Measurements from ENCODE around the gene NPY. TPM values are rescaled to one million over a fixed set of nuclear protein-coding genes. Genes with fewer than 3 reads are reported as not detected.

NPY gene
- total RNA-seq, 2 experiments from 2014 or later, result not detected

DNA sequence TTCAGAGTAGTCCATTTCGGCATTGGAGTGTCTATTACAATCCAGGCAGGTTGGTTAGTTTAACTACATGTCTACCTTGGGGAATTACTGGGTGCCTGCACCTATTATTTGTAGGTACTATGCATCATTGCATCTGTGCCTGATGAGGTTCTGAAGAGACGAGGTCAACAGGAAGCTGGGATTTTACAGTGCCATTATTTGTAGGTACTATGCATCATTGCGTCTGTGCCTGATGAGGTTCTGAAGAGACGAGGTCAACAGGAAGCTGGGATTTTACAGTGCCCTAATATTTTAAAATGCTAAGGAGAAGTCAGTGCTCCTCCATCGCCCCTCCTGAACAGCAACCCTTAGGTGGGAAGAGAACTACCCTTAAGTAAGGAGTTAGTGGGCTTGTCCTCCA lies 41.7 kb downstream of the NPY start:
- ChIA-PET POLR2A (no interaction called here), CTCF (no interaction called here)
- H3K9me3 Mint-ChIP-seq, result no peaks in the 10 kb centered on the region

DNA sequence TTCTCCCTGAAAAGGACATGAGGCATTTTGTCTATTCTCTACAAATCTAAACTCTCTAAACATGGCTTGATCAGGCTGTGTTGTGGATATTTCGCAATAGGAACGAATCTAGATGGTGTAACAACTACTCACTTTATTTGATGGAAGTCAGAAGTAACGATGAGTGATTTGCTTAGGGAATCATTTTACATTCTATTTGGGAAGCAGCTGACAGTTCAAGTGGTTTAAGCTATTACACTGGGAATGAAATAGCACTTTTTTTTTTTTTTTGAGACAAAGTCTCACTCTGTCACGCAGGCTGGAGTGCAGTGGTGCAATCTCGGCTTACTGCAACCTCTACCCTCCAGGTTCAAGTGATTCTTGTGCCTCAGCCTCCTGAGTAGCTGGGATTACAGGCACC lies 44.1 kb downstream of the NPY start:
- POLR2A ChIA-PET, result no interaction called here
- no peak for DNase-seq
- H3K4me3 Mint-ChIP-seq, result no peak overlapping the region
- no peak overlapping the region for H3K27ac Mint-ChIP-seq
- peaks cover 6% of the 10 kb centered on the region for H3K9me3 Mint-ChIP-seq
- H3K4me1 Mint-ChIP-seq, result no peaks in the 10 kb centered on the region
- no peaks in the 10 kb centered on the region for H3K36me3 Mint-ChIP-seq (ENCODE audit: low read depth)
- CTCF ChIA-PET, result interaction anchor here (1.2 kb wide), 1 partner anchor 18 kb away, joined by 6 read pairs; no protein-coding TSS in a partner anchor
- no peaks in the 10 kb centered on the region for H3K27me3 Mint-ChIP-seq

More for the DNA sequence above, 41.7 kb downstream of the NPY start:
- Mint-ChIP-seq H3K4me3 (no peak overlapping the region), H3K27ac (no peak overlapping the region), H3K36me3 (ENCODE audit: low read depth) (no peaks in the 10 kb centered on the region), H3K27me3 (peaks cover 6% of the 10 kb centered on the region), H3K4me1 (no peaks in the 10 kb centered on the region)
- DNase-seq, result no peak

DNA sequence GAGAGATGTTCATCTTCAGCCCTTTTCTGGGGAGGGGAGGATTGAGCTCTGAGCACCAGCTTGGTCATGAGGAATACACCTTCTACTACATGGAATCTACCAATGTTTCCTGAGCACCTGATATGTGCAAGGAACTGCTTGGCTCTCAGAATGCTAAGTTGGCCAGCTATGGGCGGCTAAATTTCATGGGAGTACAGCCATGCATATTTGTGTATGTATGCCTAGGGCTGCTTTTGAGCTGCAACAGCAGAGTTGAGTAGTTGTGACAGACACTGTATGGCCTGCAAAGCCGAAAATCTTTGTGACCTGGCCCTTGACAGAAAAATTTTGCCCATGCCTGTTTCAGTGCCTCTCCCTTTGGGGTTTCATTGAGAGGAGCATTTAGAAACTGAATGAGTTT lies 44.9 kb downstream of the NPY start:
- Mint-ChIP-seq H3K4me1 (no peaks in the 10 kb centered on the region), H3K27ac (no peak overlapping the region), H3K27me3 (peaks cover 3% of the 10 kb centered on the region), H3K36me3 (ENCODE audit: low read depth) (no peaks in the 10 kb centered on the region), H3K9me3 (peaks cover 8% of the 10 kb centered on the region), H3K4me3 (no peak overlapping the region)
- ChIA-PET CTCF (interaction anchor here (0.9 to 1.2 kb wide), 2 partner anchors 11 to 17 kb away, joined by 3 to 6 read pairs; no protein-coding TSS in a partner anchor), POLR2A (no interaction called here)
- no peak for DNase-seq

DNA sequence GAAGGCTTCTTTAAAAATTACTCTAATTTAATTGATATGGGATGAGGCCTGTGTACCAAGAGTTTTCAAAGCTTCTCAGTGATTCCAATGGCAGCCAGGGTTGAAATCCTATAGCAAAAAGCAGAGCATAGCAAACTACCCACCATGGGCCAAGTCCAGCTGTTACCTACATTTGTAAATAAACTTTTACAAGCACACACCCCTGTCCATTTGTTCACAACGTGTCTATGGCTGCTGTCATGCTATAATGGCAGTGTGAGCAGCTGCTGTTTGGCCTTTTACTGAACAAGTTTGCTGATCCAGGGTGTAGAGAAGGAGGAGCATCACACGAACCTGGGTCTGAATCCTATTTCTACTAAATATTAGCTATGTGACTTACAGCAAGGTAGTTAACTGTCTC lies 50.0 kb downstream of the NPY start:
- no peak for DNase-seq
- Mint-ChIP-seq H3K9me3 (peaks cover 8% of the 10 kb centered on the region), H3K4me3 (no peak overlapping the region), H3K4me1 (no peaks in the 10 kb centered on the region), H3K27me3 (peaks cover 3% of the 10 kb centered on the region), H3K36me3 (ENCODE audit: low read depth) (no peaks in the 10 kb centered on the region), H3K27ac (no peak overlapping the region)
- CTCF ChIA-PET, result interaction anchor here (0.6 to 1.0 kb wide), 2 partner anchors 9 to 13 kb away, joined by 3 read pairs; no protein-coding TSS in a partner anchor
- POLR2A ChIA-PET, result no interaction called here

DNA sequence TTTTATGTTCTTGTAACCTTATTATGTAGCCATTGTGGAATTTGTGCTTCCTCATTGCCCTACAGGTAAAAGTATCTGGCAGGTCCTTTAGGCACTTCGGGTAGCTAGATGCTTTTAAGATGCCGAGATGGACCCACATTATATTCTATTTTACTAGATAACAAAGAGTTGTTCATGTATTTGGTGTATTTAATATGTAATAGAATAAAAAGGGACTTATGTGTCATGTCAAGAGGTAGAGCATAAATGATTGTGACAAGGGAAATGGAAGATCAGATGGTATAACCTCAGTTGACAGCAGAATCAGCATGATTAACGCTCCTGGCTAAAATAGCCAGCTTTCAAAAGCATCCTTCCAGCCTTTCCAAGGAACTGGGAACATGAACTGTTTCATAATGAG lies 50.6 kb downstream of the NPY start:
- DNase-seq, result no peak
- peaks cover 3% of the 10 kb centered on the region for H3K27me3 Mint-ChIP-seq
- H3K4me1 Mint-ChIP-seq, result no peaks in the 10 kb centered on the region
- no peak overlapping the region for H3K4me3 Mint-ChIP-seq
- no peak overlapping the region for H3K27ac Mint-ChIP-seq
- ChIA-PET POLR2A (no interaction called here), CTCF (interaction anchor here (0.6 to 1.0 kb wide), 3 partner anchors 9 to 12 kb away, joined by 3 read pairs; no protein-coding TSS in a partner anchor)
- H3K9me3 Mint-ChIP-seq, result peaks cover 8% of the 10 kb centered on the region
- no peaks in the 10 kb centered on the region for H3K36me3 Mint-ChIP-seq (ENCODE audit: low read depth)

DNA sequence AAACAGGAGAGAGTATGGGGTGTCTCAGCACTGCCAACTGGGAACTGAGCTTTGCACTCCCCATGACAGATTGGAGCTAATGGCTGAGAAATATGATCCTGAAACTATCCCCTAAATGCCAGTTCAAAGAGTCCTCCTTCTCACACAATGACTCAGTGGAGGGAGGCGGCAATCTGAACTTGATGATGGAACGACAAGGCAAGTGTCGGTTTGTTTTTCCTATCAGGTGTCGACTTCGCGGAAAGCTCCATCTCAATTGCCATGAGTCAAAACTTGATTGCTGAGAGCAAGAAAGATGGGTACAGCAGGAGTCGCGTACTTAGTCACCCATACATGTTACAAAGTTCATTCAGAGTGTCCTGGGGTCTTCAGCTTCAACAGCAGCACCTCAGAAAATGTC lies 52.5 kb downstream of the NPY start:
- Mint-ChIP-seq H3K27ac (no peak overlapping the region), H3K36me3 (ENCODE audit: low read depth) (no peaks in the 10 kb centered on the region), H3K9me3 (peaks cover 8% of the 10 kb centered on the region), H3K27me3 (peaks cover 3% of the 10 kb centered on the region), H3K4me3 (no peak overlapping the region), H3K4me1 (no peaks in the 10 kb centered on the region)
- ChIA-PET CTCF (no interaction called here), POLR2A (no interaction called here)
- no peak for DNase-seq

DNA sequence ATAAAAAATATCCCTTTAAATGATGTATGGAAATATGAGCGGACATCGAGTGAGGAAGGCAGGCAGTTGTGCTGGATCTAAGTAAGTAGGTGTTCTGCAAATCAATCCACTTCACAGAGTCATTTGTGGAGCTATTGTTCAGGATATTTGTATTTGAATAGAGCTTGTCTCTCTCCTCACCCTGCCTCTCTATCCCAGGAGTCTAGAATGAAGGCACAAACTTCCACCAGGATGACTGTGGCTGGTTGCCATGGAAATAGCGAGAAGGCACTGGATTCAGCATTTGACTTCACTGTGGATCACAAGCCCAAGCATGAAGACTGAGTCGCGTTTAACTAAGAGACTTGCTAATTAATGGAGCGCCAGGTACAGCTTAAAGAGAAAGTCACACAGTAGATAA lies 53.2 kb downstream of the NPY start:
- POLR2A ChIA-PET, result no interaction called here
- no peak for DNase-seq
- CTCF ChIA-PET, result no interaction called here
- H3K4me3 Mint-ChIP-seq, result no peak overlapping the region
- peaks cover 3% of the 10 kb centered on the region for H3K27me3 Mint-ChIP-seq
- no peaks in the 10 kb centered on the region for H3K4me1 Mint-ChIP-seq
- peaks cover 8% of the 10 kb centered on the region for H3K9me3 Mint-ChIP-seq
- no peaks in the 10 kb centered on the region for H3K36me3 Mint-ChIP-seq (ENCODE audit: low read depth)
- no peak overlapping the region for H3K27ac Mint-ChIP-seq

DNA sequence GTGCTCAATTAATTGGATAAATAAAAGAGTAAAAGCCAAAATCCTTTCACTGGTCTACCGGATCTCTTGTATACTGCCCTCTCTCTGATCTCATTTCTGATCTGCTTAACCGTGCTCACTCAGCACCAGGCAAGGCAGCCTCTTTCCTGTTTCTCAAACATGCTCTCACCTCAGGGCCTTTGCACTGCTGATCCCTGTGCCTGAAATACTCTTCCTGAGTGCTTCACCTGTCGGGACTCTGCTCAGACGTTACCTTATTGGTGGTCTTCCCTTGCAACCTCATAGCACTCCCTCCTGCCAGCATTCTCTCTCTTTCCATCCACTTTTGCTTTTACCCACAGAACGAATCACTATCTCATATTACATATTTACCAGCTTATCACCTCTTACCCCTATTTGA lies 55.6 kb downstream of the NPY start:
- CTCF ChIA-PET, result interaction anchor here (1.4 kb wide), 1 partner anchor 11 kb away, joined by 3 read pairs; no protein-coding TSS in a partner anchor

DNA sequence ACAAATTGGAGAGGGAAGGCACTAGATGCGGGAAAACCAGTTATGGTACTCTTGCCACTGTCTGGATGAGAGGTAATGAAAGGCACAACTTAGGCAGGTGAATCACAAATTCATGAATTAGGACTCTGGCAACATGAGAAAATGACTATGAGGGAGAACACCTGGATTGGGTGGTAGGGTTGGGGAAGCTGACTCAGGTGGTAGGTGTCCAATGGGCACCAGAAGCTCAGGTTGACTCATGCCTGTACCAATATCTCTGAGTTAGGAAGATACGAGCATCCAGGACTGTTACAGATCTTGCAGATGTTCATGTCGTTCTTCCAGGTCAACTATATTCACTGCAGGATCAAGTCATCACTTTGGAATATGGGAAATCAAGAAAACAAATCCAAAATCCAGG lies 56.7 kb downstream of the NPY start:
- POLR2A ChIA-PET, result no interaction called here
- Mint-ChIP-seq H3K27ac (no peak overlapping the region), H3K27me3 (no peaks in the 10 kb centered on the region), H3K4me1 (no peaks in the 10 kb centered on the region), H3K4me3 (no peak overlapping the region), H3K36me3 (ENCODE audit: low read depth) (no peaks in the 10 kb centered on the region), H3K9me3 (no peaks in the 10 kb centered on the region)
- DNase-seq, result no peak
- CTCF ChIA-PET, result interaction anchor here (0.6 to 1.2 kb wide), 2 partner anchors 23 to 38 kb away, joined by 3 to 4 read pairs; no protein-coding TSS in a partner anchor

More for the DNA sequence above, 55.6 kb downstream of the NPY start:
- DNase-seq, result no peak
- no peaks in the 10 kb centered on the region for H3K9me3 Mint-ChIP-seq
- no peaks in the 10 kb centered on the region for H3K27me3 Mint-ChIP-seq
- H3K4me3 Mint-ChIP-seq, result no peak overlapping the region
- no peaks in the 10 kb centered on the region for H3K4me1 Mint-ChIP-seq
- H3K36me3 Mint-ChIP-seq (ENCODE audit: low read depth), result no peaks in the 10 kb centered on the region
- POLR2A ChIA-PET, result interaction anchor here (0.6 kb wide), 1 partner anchor 770 kb away, joined by 6 read pairs; no protein-coding TSS in a partner anchor
- H3K27ac Mint-ChIP-seq, result no peak overlapping the region
